Measurements from ENCODE around the gene AKAP5.

The AKAP5 gene, protein sequence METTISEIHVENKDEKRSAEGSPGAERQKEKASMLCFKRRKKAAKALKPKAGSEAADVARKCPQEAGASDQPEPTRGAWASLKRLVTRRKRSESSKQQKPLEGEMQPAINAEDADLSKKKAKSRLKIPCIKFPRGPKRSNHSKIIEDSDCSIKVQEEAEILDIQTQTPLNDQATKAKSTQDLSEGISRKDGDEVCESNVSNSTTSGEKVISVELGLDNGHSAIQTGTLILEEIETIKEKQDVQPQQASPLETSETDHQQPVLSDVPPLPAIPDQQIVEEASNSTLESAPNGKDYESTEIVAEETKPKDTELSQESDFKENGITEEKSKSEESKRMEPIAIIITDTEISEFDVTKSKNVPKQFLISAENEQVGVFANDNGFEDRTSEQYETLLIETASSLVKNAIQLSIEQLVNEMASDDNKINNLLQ

DNA sequence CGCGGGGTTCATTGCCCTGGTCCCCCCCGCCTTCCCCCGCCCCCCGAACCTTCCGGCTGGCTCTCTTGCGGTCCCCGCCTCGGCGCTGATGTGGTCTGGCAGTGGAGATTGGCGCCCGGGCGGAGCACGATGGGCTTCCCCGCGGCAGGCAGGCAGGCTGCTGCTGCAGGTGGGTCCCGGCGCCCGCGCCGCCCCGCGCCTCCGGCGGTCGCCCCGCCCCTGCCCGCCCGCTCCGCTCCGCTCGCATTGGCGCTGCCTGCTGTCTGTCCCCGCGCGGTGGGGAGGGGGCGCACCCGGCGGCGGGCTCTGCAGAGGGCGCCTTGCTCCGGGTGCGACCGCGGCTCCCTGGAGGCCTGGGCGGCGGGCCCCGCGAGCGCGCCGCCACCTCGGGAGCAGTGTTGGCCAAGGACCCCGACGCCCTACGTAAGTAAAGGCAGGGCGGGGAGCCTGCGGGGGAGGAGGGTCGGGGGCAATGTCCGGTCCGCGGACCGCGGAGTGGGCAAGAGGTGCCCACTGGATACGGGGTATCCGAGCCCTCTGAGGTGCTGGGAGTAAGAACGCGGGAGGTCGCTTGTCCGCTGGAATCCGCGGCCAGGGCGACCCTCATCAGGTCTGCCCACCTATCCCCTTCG is at the start of gene AKAP5:
AKAP5 (plus strand) TSS at position 309 of the 632 bp plus-strand sequence. CDS start 2,896 bp downstream, outside the sequence.
- peak; percentile 21 to 57 for DNase-seq (ENCODE audit: low read depth in 1 of 2, low spot score in 1 of 2)

DNA sequence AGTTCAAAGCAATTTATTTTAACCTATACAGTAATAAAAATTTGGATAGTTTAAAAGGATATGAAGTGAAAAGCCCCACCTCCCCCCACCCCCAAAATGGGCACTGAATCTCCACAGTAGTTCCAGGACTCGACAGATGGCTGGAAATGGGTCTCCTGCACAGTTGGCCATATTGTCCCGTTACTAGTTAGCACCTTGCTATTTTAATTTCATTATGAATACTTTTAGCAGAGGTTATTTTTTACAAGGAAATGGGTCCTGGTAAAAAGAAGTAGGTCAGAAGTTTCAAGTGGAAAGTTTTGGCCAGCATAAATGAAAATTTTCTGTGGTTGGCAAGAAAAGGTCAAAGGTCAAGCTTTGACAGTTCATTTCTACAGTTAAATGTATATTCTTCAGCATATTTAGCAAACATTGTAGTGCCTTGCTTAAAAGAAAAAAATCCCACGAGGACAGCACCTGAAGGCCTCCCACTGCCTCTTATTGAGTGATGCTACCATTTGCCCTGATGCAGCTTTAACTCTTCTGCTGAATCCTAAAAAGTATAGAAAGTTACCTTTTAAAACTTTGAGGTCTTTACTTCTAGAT is 48.9 kb upstream of the AKAP5 start:
- no peak for DNase-seq (ENCODE audit: low read depth in 1 of 2, low spot score in 1 of 2)

DNA sequence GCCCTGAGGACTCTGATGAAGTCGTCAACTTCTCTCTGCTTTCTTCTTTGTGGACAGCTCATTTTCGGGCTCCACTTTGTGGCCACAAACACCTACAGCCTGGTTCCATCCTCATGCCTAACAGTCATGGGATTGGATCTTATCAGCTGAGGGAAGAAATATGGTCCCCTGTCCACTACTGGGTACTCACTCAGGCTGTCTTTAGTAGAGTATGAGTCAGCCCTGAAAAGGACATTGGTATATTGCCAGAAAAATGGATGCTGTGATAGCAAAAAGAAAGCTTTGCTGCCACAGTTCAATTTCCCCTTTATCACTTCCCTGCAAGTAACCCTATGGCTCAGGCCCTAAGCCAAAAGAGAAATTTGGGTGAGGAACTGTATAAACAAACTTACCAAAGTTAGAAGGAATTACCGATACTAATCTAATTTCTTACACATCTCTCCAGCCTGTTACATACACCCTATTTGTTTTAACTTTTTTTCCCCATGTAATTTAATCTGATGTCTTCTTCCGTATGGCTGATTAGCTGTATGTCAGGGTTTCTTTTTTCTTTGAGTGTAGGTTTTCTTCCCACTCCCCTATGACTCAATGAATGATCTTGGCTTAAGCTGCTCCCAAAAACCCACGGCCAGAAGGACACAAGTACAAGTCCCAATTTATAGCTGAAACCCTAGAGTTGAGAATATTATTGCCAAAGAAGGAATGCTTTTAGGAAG is 48.1 kb upstream of the AKAP5 start:
- no peak for DNase-seq (ENCODE audit: low read depth in 1 of 2, low spot score in 1 of 2)

DNA sequence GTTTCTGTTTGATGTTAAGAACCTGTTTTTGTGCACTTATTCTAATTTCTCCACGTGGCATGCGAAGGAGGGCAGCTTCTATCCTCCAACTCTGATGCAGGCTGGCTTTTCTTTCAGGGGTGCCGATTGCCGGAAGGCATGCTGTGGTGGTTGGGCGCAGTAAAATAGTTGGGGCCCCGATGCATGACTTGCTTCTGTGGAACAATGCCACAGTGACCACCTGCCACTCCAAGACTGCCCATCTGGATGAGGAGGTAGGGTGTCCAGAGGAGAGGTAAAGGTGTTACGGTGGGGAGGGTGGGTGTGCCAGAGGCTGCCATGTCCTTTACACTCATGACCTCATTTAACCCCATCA is 47.6 kb upstream of the AKAP5 start:
- no peak for DNase-seq (ENCODE audit: low read depth in 1 of 2, low spot score in 1 of 2)

DNA sequence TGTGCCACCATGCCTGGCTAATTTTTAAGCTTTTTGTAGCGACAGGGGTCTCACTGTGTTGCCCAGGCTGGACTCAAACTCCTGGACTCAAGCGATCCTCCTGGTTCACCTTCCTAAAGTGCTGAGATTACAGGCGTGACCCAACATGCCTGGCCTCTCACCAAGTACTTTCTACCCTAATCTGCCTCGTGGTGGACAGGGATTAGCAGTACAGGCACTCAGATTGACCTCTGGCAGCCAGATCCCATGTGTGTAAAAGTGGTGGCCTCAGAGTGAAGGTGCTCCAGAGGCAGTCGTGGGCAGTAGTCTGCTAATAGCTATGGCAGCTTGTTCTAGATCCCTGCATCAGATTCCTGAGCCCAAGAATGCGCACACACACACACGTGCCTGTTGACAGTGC is 46.3 kb upstream of the AKAP5 start:
- no peak for DNase-seq (ENCODE audit: low read depth in 1 of 2, low spot score in 1 of 2)

DNA sequence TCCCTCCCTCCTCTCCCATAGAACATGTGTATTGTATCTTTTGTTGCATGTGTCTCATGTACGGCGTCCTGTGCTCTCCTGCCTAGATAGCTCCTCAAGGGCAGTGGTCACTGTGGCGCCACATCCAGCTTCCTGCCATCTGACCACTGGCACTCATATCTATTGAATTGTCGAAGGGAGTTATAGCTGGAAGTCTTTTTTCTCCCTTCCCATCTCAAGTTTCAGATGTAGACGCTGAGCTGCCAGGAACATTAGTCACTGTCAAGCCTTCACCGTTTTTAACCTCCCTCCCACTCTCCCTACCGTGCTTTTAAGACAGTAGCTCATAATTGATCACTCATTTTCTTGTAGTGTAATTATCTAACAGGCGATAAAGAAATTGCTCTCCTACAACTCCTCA is 44.1 kb upstream of the AKAP5 start:
- DNase-seq (ENCODE audit: low read depth in 1 of 2, low spot score in 1 of 2) = no peak

DNA sequence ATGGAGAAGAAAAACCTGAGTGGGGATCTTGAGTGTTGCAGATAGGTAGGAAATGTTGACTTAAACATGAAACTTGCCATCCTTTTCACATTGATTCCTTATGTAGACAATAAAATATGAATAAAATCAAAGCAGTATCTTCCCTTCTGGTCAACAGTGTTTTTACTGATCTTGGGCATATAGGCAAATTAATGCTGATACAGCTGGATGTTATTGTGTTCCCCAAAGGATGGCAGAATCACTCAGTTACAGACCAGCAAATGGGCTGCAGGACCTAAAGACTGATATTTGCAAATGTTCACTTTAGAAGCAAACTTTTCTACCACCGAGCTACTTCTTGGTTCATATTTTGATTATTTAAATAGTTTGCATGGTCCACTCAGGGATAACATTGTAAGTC is 43.3 kb upstream of the AKAP5 start:
- no peak for DNase-seq (ENCODE audit: low read depth in 1 of 2, low spot score in 1 of 2)

DNA sequence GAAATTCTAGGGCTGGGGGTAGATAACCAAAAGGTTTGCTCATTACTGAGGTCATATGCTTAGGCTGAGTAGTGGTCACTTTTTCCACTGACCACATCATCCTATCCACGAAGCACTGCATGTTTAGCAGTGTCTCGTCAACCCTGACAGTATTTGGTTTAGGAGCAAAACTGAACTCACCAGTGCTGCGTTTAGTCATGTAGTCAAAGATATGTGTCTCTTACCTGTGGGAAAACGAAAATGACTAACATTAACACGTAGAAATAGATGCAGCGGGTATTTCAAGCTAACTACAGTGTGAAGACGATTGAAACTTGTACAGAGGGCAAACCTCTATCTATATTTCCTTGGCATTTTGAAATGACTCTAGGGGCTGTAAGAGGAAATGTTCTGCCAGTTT is 42.5 kb upstream of the AKAP5 start:
- DNase-seq (ENCODE audit: low read depth in 1 of 2, low spot score in 1 of 2) = no peak

DNA sequence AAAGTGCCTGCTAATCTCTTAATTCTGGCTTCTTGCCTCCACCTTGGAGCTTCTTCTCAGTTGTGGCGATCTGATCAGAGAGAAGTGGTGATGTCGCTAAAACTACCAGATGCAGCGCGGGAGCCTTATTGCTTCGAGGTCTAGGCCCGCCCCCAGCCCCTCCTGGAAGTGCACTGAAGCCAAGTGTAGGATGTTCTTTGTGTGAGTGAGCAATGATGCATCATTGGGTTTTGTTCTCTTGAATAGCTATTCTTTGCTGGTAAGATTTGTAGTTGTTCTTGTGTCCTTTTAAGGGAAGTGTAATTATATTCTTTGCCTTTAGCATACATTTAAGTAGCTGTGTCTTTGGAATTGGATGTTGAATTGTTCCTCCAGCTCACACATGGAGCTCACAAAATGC is 41.3 kb upstream of the AKAP5 start:
- no peak for DNase-seq (ENCODE audit: low read depth in 1 of 2, low spot score in 1 of 2)

DNA sequence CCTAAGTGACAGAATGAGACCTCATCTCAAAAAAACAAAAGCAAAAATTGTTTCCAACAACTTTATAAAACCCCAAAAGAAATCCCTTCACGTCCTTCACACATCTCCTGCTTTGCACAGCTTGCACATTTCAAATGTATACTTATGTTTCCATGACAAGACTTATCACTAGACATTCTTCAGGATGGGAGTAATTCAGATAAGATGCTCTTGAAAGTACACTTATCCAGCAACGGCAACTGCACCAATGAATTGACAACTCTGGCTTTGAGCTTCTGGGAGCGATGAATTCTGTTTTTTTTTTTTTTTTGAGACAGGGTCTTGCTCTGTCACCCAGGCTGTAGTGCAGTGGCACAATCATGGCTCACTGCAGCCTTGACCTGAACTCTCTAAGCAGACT is 30.8 kb upstream of the AKAP5 start:
- no peak for DNase-seq (ENCODE audit: low read depth in 1 of 2, low spot score in 1 of 2)

DNA sequence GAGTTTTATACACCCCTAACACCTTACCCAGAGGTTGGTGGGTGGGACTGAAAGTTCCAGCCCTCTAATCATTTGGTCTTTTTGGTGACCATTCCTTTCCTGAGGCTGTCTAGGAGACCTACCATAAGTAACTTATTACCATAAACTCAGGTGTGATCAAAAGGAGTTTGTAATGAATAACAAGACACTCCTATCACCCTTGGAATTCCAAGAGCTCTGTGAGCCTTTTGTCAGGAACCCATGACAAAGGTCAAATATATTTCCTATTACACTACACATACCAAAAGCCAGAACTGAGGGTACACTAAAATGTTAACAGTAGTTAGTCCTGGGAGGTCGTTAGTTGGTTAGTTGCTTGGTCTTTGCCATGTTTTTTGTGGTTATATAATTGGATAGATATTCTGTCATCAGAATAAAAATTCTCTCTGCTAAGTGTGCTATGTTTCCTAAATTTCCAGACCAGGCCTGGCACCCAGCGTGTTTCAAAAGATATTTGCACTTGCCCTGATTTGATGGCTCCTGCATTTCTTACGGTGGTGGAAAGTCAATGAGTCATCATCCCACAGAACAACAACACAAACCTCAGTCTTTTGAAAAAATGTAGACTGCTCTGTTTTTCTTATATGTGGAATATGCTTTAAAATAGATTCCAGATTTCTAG is 27.0 kb upstream of the AKAP5 start:
- DNase-seq (ENCODE audit: low read depth in 1 of 2, low spot score in 1 of 2) = no peak

DNA sequence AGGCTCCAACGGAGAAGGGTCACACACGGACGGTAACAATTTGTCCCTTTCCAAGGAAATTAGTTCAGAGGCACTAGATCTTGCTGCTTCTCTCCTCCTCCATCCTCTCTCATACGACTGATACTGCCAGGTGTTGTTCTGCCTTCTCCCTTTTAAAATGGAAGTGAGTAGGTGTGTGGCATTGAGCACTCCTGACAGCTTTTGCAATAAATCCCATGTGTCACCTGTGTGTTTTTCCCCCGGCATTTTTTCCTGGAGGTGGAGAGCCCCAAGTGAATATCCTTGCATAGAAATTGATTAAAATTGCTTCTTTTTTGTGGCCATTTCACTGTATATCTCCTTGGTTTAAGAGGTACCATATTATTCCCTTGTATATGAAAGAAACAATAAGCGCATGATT is 26.2 kb upstream of the AKAP5 start:
- no peak for DNase-seq (ENCODE audit: low read depth in 1 of 2, low spot score in 1 of 2)

DNA sequence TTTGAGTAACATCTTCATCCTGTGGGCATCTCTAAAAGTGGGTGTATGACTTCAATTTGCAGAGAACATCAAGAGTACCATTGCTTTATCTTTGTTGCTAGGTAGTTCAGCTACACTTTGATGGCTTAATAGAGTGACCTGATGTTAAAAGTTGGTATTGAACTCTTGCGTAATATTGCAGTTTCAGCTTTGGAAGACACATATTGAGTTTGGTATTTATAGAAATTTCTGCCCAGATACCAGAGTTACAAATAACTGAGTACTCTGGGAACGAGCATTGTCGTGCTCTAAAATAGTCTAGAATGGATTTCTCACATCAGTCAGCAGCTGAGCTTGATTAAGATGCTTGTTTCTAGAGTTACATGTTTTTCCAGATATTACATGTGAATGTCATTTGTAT is 24.8 kb upstream of the AKAP5 start:
- DNase-seq (ENCODE audit: low read depth in 1 of 2, low spot score in 1 of 2) = no peak

DNA sequence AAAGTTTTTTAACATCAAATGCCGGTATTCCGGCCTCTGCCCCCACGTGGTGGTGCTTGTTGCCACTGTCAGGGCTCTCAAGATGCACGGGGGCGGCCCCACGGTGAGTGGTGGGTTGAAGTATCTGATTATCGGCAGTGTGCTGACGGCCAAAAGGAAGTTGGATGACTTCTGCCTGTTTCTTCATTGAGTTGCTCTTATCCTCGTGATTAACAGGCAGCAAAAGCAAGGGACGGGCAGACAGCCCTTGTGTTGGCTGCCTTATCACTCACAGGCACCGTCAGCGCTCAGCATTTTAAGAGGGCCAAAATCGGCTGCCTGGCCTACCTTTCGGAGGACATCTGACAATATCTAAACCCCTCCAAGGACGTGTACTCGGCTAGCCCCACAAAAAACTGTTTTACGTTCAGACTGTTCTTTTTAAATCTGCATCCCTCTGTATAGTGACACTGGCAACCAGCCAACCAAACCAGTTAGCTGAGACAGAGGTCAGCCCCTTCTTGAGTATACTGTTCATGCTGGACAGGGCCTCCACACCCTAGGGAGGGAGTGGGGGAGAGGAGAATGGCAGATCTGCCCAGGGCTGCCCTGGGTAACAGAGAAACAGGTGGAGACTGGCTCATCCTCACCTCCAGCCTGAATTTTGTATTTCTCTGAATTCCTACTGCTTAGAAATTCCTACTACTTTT is 22.9 kb upstream of the AKAP5 start:
- DNase-seq (ENCODE audit: low read depth in 1 of 2, low spot score in 1 of 2) = no peak

DNA sequence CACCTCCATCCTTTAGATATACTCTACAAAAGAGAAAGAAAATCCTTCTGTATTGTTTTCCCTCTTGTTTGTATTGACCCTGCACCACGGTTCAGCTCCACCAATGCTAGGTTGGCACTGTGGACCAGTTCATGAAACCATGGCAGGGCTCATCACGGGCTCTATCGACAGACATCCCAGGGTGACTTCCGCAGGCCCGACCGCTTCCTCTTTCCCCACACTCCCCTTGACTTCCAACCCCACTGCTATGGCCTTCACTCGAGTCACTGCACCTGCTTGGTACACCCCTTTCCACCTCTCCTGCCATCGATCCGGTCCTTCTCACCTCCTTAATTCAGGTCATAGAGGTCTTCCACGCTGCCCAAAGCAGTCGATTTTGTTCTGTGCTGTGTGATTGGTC is 21.2 kb upstream of the AKAP5 start:
- no peak for DNase-seq (ENCODE audit: low read depth in 1 of 2, low spot score in 1 of 2)

DNA sequence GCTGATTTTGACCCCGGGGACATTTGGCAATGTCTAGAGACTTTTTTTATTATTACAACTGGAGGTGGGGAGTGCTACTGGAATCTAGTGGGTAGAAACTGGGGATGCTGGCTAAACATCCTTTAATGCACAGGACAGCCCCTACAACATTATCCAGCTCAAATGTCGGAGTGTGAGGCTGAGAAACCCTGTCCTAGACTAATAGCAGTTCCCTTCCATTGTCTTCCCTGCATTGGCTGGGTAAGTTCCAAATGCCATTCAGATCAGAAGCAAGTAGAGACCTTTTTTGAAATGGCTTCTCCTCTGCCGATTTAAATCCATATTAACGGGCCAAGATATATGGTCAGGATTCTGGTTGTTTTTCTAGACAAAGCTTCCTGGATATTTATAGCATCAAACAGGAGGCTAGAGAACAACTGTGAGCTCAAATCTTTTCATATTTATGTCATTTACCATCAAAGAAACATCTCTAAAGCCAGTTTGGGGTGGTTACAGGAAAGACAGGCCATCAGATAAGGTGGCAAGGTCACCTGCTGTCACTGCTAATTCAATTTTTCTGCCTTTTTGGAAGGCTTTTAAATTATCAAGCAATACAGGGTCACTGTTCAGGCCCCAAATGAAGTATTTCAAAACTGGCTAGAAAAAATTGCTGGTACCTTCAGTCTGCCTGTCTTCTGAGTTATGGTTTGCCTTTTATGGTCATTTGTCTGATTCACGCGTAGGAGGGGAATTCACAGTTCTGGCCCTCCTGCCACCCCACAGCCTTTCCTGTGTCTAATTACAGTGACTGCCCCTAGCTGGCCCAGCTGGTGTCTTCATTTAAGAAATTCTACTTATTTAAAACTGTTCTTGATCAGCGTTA is 20.1 kb upstream of the AKAP5 start:
- peak in 1 of 2 donors; percentile 9 for DNase-seq (ENCODE audit: low read depth in 1 of 2, low spot score in 1 of 2)

DNA sequence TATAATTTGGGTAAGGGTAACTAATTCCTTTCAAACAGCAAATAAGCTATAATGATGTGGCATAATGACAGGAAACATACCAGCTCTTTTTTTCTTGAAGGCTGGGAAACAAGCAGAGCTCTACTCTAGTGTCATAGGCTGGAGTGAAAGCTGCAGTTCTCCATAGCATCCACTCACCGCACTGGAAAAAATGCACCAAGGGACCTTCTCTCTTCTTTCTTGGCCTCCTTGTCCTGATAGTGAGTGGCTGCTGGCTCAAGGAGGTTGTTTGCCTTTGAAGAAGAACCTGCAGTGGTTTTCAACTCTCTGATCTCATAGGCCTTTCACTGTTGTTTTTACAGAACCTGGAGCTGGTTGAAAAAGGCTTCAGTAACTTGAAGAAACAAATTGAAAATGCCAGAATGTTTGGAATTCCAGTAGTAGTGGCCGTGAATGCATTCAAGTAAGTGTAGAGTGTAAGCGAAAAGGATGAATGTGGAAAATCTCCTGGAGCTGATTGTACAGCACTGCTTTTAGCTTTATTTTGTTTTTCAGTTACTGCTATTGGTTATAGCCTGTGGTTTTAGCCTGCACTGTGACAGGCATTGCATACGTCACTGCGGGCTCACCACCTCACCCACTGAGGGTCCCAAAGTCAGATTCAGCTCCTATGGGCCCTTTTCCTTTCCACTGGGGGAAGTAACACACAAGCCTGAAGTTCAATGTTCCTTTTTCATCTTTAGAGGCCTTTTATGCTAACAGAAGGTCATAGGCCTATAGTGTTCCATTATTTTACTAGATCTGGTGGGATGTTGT is 17.2 kb upstream of the AKAP5 start:
- DNase-seq (ENCODE audit: low read depth in 1 of 2, low spot score in 1 of 2) = no peak

DNA sequence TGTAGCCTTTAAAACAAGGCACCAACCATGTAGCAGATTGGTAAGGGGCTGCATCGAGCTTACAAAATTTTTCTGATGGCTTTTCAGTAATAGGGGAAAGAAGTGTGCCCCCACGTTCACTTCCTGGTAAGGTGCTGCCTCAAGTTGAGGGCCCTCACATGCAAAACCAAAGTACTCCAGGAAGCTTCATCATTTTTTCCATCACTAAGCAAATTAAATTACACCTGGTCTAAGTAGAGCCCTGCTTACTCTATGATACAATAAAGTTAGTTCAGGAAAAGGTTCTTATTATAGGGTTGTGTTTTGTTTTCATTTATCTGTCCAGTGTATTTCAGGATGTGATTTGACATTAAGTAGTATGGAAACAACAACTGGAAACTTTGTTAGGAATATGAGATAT is 15.0 kb upstream of the AKAP5 start:
- DNase-seq (ENCODE audit: low read depth in 1 of 2, low spot score in 1 of 2) = no peak

DNA sequence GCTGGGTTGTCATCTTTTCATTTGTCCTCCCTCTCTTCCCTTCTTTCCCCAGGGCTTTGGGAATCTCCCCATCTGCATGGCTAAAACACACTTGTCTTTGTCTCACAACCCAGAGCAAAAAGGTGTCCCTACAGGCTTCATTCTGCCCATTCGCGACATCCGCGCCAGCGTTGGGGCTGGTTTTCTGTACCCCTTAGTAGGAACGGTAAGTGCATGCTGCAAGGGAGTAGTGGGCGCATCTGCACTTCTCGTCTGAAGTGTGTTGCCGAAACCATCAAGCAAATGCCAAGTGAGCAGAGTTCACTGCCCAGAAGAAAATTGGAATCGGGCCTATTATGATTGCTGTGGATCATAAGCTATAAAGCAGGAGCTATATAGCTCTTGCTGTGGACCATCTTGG is 10.6 kb upstream of the AKAP5 start:
- no peak for DNase-seq (ENCODE audit: low read depth in 1 of 2, low spot score in 1 of 2)

Data from activated T-helper 1 cell treated with anti-CD3 and anti-CD28 coated beads, Interleukin-2, amount 50 U/mL, for 16 hours (primary cell).